Panc1 (cell line): Measurements from ENCODE around the gene NOS2. TPM values are rescaled to one million over a fixed set of nuclear protein-coding genes. Genes with fewer than 3 reads are reported as not detected.

Experiments used
- ATAC-seq: fragments of 200-7000 bp; cut with Tn5 transposase; 2 replicates; pipeline ENCODE4 v1.9.1; 2020; ENCODE audit warnings: mild to moderate bottlenecking, moderate library complexity
- BruUV-seq: library from RNA; stranded (reverse); fragments of 400-500 nt; replicated peaks from 2 replicates; lab custom pipeline; 2021; lab: Mats Ljungman, UMichigan
- CTCF ChIA-PET: fragments of 300-600 bp; sonication (Branson Sonifier 250); formaldehyde crosslinking; loops from one replicate; lab custom pipeline; 2022; ENCODE audit warnings: antibody characterized with exemption; lab: Charles Lee
- POLR2A ChIA-PET: fragments of 300-600 bp; sonication (Branson Sonifier 250); formaldehyde crosslinking; loops from one replicate; lab custom pipeline; 2022; ENCODE audit warnings: antibody characterized with exemption; lab: Charles Lee
- DNase-seq: peaks from one replicate; pipeline ENCODE4 v3.0.0-alpha.2; 2010; ENCODE audit warnings: low read depth, low spot score
- H3K27ac ChIP-seq: 2 replicates; pipeline ENCODE4 v1.5.1; 2011; ENCODE audit warnings: mild to moderate bottlenecking, low read length, inconsistent platforms
- H3K27me3 ChIP-seq: fragments of 200-500 bp; sonication (Bioruptor generic); 2 replicates; pipeline ENCODE4 v1.6.0; 2014; ENCODE audit warnings: low read length, inconsistent platforms; ENCODE audit not compliant: control insufficient read depth, insufficient read depth
- H3K36me3 ChIP-seq: fragments of 200-500 bp; sonication (Bioruptor generic); 2 replicates; pipeline ENCODE4 v1.5.1; 2014; ENCODE audit warnings: inconsistent platforms, mild to moderate bottlenecking, low read length, moderate library complexity; ENCODE audit not compliant: control insufficient read depth, insufficient read depth
- H3K4me1 ChIP-seq: 2 replicates; pipeline ENCODE4 v1.5.1; 2011; ENCODE audit warnings: inconsistent platforms, mild to moderate bottlenecking, low read length, moderate library complexity; ENCODE audit not compliant: control insufficient read depth, insufficient read depth
- H3K4me3 ChIP-seq, 2 experiments: 2 replicates each; pipeline ENCODE4 v1.5.1; 2011 to 2012; ENCODE audit warnings: low read depth in 2 of 2, low read length in 2 of 2, mild to moderate bottlenecking in 2 of 2, inconsistent platforms in 1 of 2, moderate library complexity in 1 of 2
- H3K9me3 ChIP-seq: fragments of 200-500 bp; sonication (Bioruptor generic); 2 replicates; pipeline ENCODE4 v1.5.1; 2014; ENCODE audit warnings: low read depth, mild to moderate bottlenecking, inconsistent platforms, low read length, moderate library complexity; ENCODE audit not compliant: control insufficient read depth, insufficient read depth
- CTCF ChIP-seq: fragments of 450-650 bp; IDR thresholded peaks from 2 replicates; pipeline ENCODE4 v1.5.1; 2017; ENCODE audit warnings: mild to moderate bottlenecking
- POLR2AphosphoS5 ChIP-seq: IDR thresholded peaks from 2 replicates; pipeline ENCODE4 v1.6.1; 2012; ENCODE audit warnings: mild to moderate bottlenecking, low read depth, low read length, moderate library complexity
- REST ChIP-seq, 2 experiments: IDR thresholded peaks; 2 replicates each; pipeline ENCODE4 v1.6.1; 2011 to 2012; ENCODE audit warnings: low read depth in 2 of 2, control low read depth in 1 of 2, low read length in 1 of 2, mild to moderate bottlenecking in 1 of 2, moderate library complexity in 1 of 2; ENCODE audit not compliant: insufficient read depth in 1 of 2
- SIN3A ChIP-seq: IDR thresholded peaks from 2 replicates; pipeline ENCODE4 v1.6.1; 2012; ENCODE audit warnings: low read depth, mild to moderate bottlenecking, low read length, moderate library complexity, borderline replicate concordance; ENCODE audit not compliant: insufficient read depth
- TCF7L2 ChIP-seq: IDR thresholded peaks from 2 replicates; pipeline ENCODE4 v1.6.1; 2011; ENCODE audit warnings: mild to moderate bottlenecking, low read depth, low read length, inconsistent platforms
- in situ Hi-C: cut with HindIII; loops from 2 replicates; pipeline ENCODE4 v1.10.0; 2016; ENCODE audit warnings: low sequenced_read_pairs, low pct_unique_long_range_greater_than_20kb
- intact Hi-C: fragments of 100-400 bp; cut with micrococcal nuclease; formaldehyde crosslinking; loops from one replicate; pipeline ENCODE4 v1.10.0; 2022; ENCODE audit not compliant: unreplicated experiment
- total RNA-seq: library from RNA; stranded (reverse); gene quantifications from one replicate; pipeline ENCODE4 v1.2.1, GENCODE V29; 2021; ENCODE audit not compliant: unreplicated experiment

Gene NOS2
- total RNA-seq, 1 experiment from 2014 or later = 0.08 TPM

- DNase-seq = peak; percentile 47
- intact Hi-C loops = loop anchor here (1.0 to 5.0 kb wide), 2 partner anchors 102 to 149 kb away; no protein-coding TSS in a partner anchor
- H3K27me3 ChIP-seq = no peaks in the 10 kb centered on the region
These were observed 43.6 kb downstream of the NOS2 start for GRCh38 chr17:27756467-27757371.

GRCh38 chr17:27755706-27756466, 44.4 kb downstream of the NOS2 start:
- POLR2A ChIA-PET = no interaction called here
- intact Hi-C loops = loop anchor here (1.0 to 5.0 kb wide), 2 partner anchors 102 to 149 kb away; no protein-coding TSS in a partner anchor
- no peaks in the 10 kb centered on the region for H3K9me3 ChIP-seq

More at GRCh38 chr17:27756467-27757371, 43.6 kb downstream of the NOS2 start:
- Histone ChIP-seq H3K27ac (no peak overlapping the region), H3K9me3 (no peaks in the 10 kb centered on the region), H3K36me3 (no peaks in the 10 kb centered on the region), H3K4me3 (no peak overlapping the region), H3K4me1 (no peaks in the 10 kb centered on the region)
- ChIA-PET CTCF (interaction anchor here (0.6 to 2.7 kb wide), 7 partner anchors 16 to 147 kb away, joined by 3 to 42 read pairs (median 5); no protein-coding TSS in a partner anchor), POLR2A (no interaction called here)
- in situ Hi-C loops = no loop called here
- TF ChIP-seq CTCF (peak; percentile 94), TCF7L2 (no peak)
- peak; percentile 68 for ATAC-seq
- BruUV-seq = no TSS peak

More at GRCh38 chr17:27755706-27756466, 44.4 kb downstream of the NOS2 start:
- TF ChIP-seq CTCF (no peak), SIN3A (no peak), POLR2AphosphoS5 (no peak), REST (IDR thresholded peaks at IDR 0.05; ENCODE audit: insufficient read depth in 1 of 2, low read depth in 2 of 2, low read length in 1 of 2) (no peak), TCF7L2 (no peak)
- CTCF ChIA-PET = interaction anchor here (0.6 to 2.7 kb wide), 8 partner anchors 15 to 146 kb away, joined by 3 to 42 read pairs (median 4); no protein-coding TSS in a partner anchor
- DNase-seq = no peak
- no peaks in the 10 kb centered on the region for H3K4me1 ChIP-seq
- in situ Hi-C loops = no loop called here
- no peak overlapping the region for H3K4me3 ChIP-seq
- H3K36me3 ChIP-seq = no peaks in the 10 kb centered on the region
- ATAC-seq = no peak
- H3K27me3 ChIP-seq = no peaks in the 10 kb centered on the region
- no peak overlapping the region for H3K27ac ChIP-seq
- BruUV-seq = no TSS peak
